Endothelial cell of umbilical vein (primary cell): ENCODE measurements around the gene ARID5A.

Experiments used
- CTCF ChIP-seq, 2 donors: IDR thresholded peaks; 1 replicate in 1 of 2; 2 replicates in 1 of 2; pipeline ENCODE4 v1.5.1; 2011; ENCODE audit warnings: low read length in 2 of 2, mild to moderate bottlenecking in 2 of 2, moderate library complexity in 2 of 2, control low read depth in 1 of 2, inconsistent platforms in 1 of 2, low read depth in 1 of 2; ENCODE audit not compliant: insufficient read depth in 1 of 2; ENCODE audit errors: extremely low read depth in 1 of 2
- EZH2 ChIP-seq: IDR thresholded peaks from 2 replicates; pipeline ENCODE4 v1.6.1; 2012; ENCODE audit warnings: borderline replicate concordance, low read depth, mild to moderate bottlenecking, moderate library complexity, low read length, inconsistent platforms; ENCODE audit not compliant: severe bottlenecking
- GATA2 ChIP-seq: IDR thresholded peaks from 2 replicates; pipeline ENCODE4 v1.7.0; 2011; ENCODE audit warnings: low read depth, mild to moderate bottlenecking, moderate library complexity, mixed read lengths, low read length; ENCODE audit not compliant: insufficient read length, insufficient read depth
- MYC ChIP-seq: IDR thresholded peaks from one replicate; pipeline ENCODE4 v1.6.1; 2011; ENCODE audit warnings: mild to moderate bottlenecking, low read depth, low read length
- POLR2A ChIP-seq: IDR thresholded peaks from 2 replicates; pipeline ENCODE4 v1.6.1; 2012; ENCODE audit warnings: low read depth, mild to moderate bottlenecking, control low read depth, low read length
- POLR2AphosphoS5 ChIP-seq: IDR thresholded peaks from 2 replicates; pipeline ENCODE4 v1.6.1; 2012; ENCODE audit warnings: low read depth, mild to moderate bottlenecking, control low read depth, low read length, moderate library complexity; ENCODE audit not compliant: insufficient read depth

DNA sequence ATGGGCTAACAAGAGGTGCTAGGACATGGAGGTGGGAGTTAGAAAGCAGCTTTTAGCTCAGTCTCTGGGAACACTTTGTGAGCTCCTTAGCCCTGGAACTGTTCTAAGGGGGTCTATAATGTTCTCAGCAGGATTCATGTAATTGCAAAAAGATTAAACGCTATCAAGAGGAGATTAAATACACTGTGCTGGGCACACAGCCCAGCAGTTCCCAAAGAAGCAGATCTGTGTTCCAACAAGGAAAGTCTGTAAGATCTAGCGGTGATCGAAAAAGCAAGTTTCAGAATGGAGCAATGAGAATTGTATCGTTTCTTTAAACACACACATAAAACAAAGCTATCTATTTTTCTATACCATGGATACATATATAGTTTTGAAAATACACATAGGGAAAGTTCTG, 2.4 kb upstream of the ARID5A start:
- no peak for TF ChIP-seq CTCF (IDR thresholded peaks at IDR 0.05; ENCODE audit: extremely low read depth in 1 of 2, insufficient read depth in 1 of 2, low read depth in 1 of 2, low read length in 2 of 2)
- no peak for TF ChIP-seq EZH2
- no peak for TF ChIP-seq GATA2
- no peak for TF ChIP-seq POLR2AphosphoS5
- no peak for TF ChIP-seq POLR2A
- TF ChIP-seq MYC: no peak
